ENCODE data around the gene KIAA0753.
"Not testable (repeated sequence)": the region's sequence is repeated elsewhere in the genome, so short reads cannot be mapped to it uniquely, and the experiment has no call there.

Gene KIAA0753

GRCh38 chr17:6668727-6669425 lies 28.4 kb upstream of the KIAA0753 start:
- no peak for DNase-seq (ENCODE audit: low read depth)

GRCh38 chr17:6668219-6668618 lies 27.7 kb upstream of the KIAA0753 start:
- no peak for DNase-seq (ENCODE audit: low read depth)

- no peak for DNase-seq (ENCODE audit: low read depth)
Measured at GRCh38 chr17:6667516-6667915, 27.0 kb upstream of the KIAA0753 start.

GRCh38 chr17:6666557-6666956 lies 26.0 kb upstream of the KIAA0753 start:
- no peak for DNase-seq (ENCODE audit: low read depth)

- DNase-seq (ENCODE audit: low read depth): no peak
Measured at GRCh38 chr17:6666077-6666521, 25.6 kb upstream of the KIAA0753 start.

- not testable (repeated sequence) for DNase-seq (ENCODE audit: low read depth)
Measured at GRCh38 chr17:6663200-6663599, 22.7 kb upstream of the KIAA0753 start.

- DNase-seq (ENCODE audit: low read depth): no peak
Measured at GRCh38 chr17:6661464-6661848, 20.9 kb upstream of the KIAA0753 start.

- DNase-seq (ENCODE audit: low read depth): no peak
Measured at GRCh38 chr17:6660805-6661463, 20.4 kb upstream of the KIAA0753 start.

GRCh38 chr17:6660101-6660500 lies 19.6 kb upstream of the KIAA0753 start:
- no peak for DNase-seq (ENCODE audit: low read depth)

- not testable (repeated sequence) for DNase-seq (ENCODE audit: low read depth)
Measured at GRCh38 chr17:6658411-6658810, 17.9 kb upstream of the KIAA0753 start.

GRCh38 chr17:6657633-6658287 lies 17.2 kb upstream of the KIAA0753 start:
- DNase-seq (ENCODE audit: low read depth): no peak

GRCh38 chr17:6656797-6657632 lies 16.5 kb upstream of the KIAA0753 start:
- DNase-seq (ENCODE audit: low read depth): not testable (repeated sequence)

- not testable (repeated sequence) for DNase-seq (ENCODE audit: low read depth)
Measured at GRCh38 chr17:6655732-6656361, 15.3 kb upstream of the KIAA0753 start.

- DNase-seq (ENCODE audit: low read depth): no peak
Measured at GRCh38 chr17:6654841-6655731, 14.6 kb upstream of the KIAA0753 start.

GRCh38 chr17:6651919-6652452 lies 11.5 kb upstream of the KIAA0753 start:
- DNase-seq (ENCODE audit: low read depth): no peak

GRCh38 chr17:6651354-6651918 lies 10.9 kb upstream of the KIAA0753 start, which contains the start of the genes C17orf100 and MED31:
TSS of gene C17orf100 (plus strand) at chr17:6651762. CDS start at chr17:6651914, 152 bp downstream.
TSS of gene MED31 (minus strand) at chr17:6651605. CDS start at chr17:6651528, 77 bp downstream.
- DNase-seq (ENCODE audit: low read depth): peak; percentile 65

GRCh38 chr17:6648181-6648580 lies 7.7 kb upstream of the KIAA0753 start:
- no peak for DNase-seq (ENCODE audit: low read depth)

GRCh38 chr17:6643451-6644125 lies 3.1 kb upstream of the KIAA0753 start:
- DNase-seq (ENCODE audit: low read depth): no peak

GRCh38 chr17:6642592-6642991 lies 2.1 kb upstream of the KIAA0753 start:
- DNase-seq (ENCODE audit: low read depth): no peak
